HEK293 (cell line): Measurements from ENCODE around the gene FAM43A.

Experiments used
- CTCF ChIP-seq: fragments of 450-650 bp; formaldehyde crosslinking; IDR thresholded peaks from 2 replicates; pipeline ENCODE4 v1.5.1; 2016; ENCODE audit warnings: missing biosample characterization, missing genetic modification characterization
- EGR2 ChIP-seq: fragments of 450-650 bp; formaldehyde crosslinking; IDR thresholded peaks from 2 replicates; pipeline ENCODE4 v1.5.1; 2016; ENCODE audit warnings: low read depth, missing biosample characterization, missing genetic modification characterization
- TCF7L2 ChIP-seq: IDR thresholded peaks from 2 replicates; pipeline ENCODE4 v1.6.1; 2011; ENCODE audit warnings: low read depth, mild to moderate bottlenecking, inconsistent platforms, low read length, moderate library complexity, borderline replicate concordance
- ZNF184 ChIP-seq: fragments of 450-650 bp; IDR thresholded peaks from 2 replicates; pipeline ENCODE4 v1.5.1; 2018; ENCODE audit warnings: missing biosample characterization, mild to moderate bottlenecking, missing genetic modification characterization
- ZNF274 ChIP-seq, 2 experiments: fragments of 200-500 bp in 1 of 2; fragments of 450-650 bp in 1 of 2; sonication (Bioruptor generic) in 1 of 2; formaldehyde crosslinking in 1 of 2; IDR thresholded peaks; 2 replicates each; pipeline versions ENCODE4 v1.5.1 to v1.6.1; 2014 to 2016; ENCODE audit warnings: borderline replicate concordance in 1 of 2, inconsistent platforms in 1 of 2, low read length in 1 of 2, missing biosample characterization in 1 of 2, missing genetic modification characterization in 1 of 2
- ZNF350 ChIP-seq: fragments of 450-650 bp; formaldehyde crosslinking; IDR thresholded peaks from 2 replicates; pipeline ENCODE4 v1.5.0; 2017; ENCODE audit warnings: missing biosample characterization, mild to moderate bottlenecking, missing genetic modification characterization

GRCh38 chr3:194661946-194662345 is 23.7 kb upstream of the FAM43A start:
- TF ChIP-seq TCF7L2 (no peak), CTCF (tag by site-specific recombination) (no peak), EGR2 (tag by site-specific recombination) (no peak), ZNF274 (IDR thresholded peaks at IDR 0.05; ENCODE audit: low read length) (no peak), ZNF274 (tag by site-specific recombination; IDR thresholded peaks at IDR 0.05; ENCODE audit: borderline replicate concordance) (no peak), ZNF350 (tag by site-specific recombination) (no peak), ZNF184 (tag by site-specific recombination) (no peak)
